H9 (cell line): ENCODE data around the gene POLL. TPM values are rescaled to one million over a fixed set of nuclear protein-coding genes. Genes with fewer than 3 reads are reported as not detected.
A peak's percentile ranks its signal among the peaks of the same experiment; 100 is the strongest.

Experiments
- DNase-seq: peaks from one replicate; pipeline ENCODE4 v3.0.0-alpha.2; 2017
- H2AFZ ChIP-seq: one replicate; pipeline ENCODE4 v1.6.1; 2013; ENCODE audit warnings: mild to moderate bottlenecking, low read length, control low read depth, moderate library complexity
- H2AK5ac ChIP-seq: 2 replicates; pipeline ENCODE4 v1.6.1; 2013; ENCODE audit warnings: low read length, control low read depth, mixed read lengths; ENCODE audit not compliant: insufficient read length
- H2BK120ac ChIP-seq: one replicate; pipeline ENCODE4 v1.6.1; 2013; ENCODE audit warnings: low read depth, mild to moderate bottlenecking, low read length, control low read depth, inconsistent platforms; ENCODE audit not compliant: poor library complexity, severe bottlenecking
- H2BK12ac ChIP-seq: 2 replicates; pipeline ENCODE4 v1.6.1; 2013; ENCODE audit warnings: low read length, control low read depth, mixed read lengths, low read depth; ENCODE audit not compliant: insufficient read length
- H2BK15ac ChIP-seq: 2 replicates; pipeline ENCODE4 v1.6.1; 2013; ENCODE audit warnings: low read depth, low read length, control low read depth
- H2BK20ac ChIP-seq: one replicate; pipeline ENCODE4 v1.6.1; 2013; ENCODE audit warnings: low read depth, mild to moderate bottlenecking, low read length, control low read depth, inconsistent platforms; ENCODE audit not compliant: poor library complexity, severe bottlenecking
- H2BK5ac ChIP-seq: 2 replicates; pipeline ENCODE4 v1.6.1; 2013; ENCODE audit warnings: low read length, control low read depth, mixed read lengths; ENCODE audit not compliant: insufficient read length
- H3K14ac ChIP-seq: 2 replicates; pipeline ENCODE4 v1.6.1; 2013; ENCODE audit warnings: low read length, control low read depth; ENCODE audit not compliant: insufficient read depth
- H3K18ac ChIP-seq: 2 replicates; pipeline ENCODE4 v1.6.1; 2013; ENCODE audit warnings: low read depth, mild to moderate bottlenecking, mixed read lengths, low read length, control low read depth; ENCODE audit not compliant: insufficient read length
- H3K23ac ChIP-seq: 2 replicates; pipeline ENCODE4 v1.6.1; 2013; ENCODE audit warnings: low read length, control low read depth, mixed read lengths, low read depth; ENCODE audit not compliant: insufficient read length
- H3K23me2 ChIP-seq: 2 replicates; pipeline ENCODE4 v1.6.1; 2013; ENCODE audit warnings: low read depth, mild to moderate bottlenecking, mixed read lengths, low read length, control low read depth; ENCODE audit not compliant: insufficient read length, poor library complexity, severe bottlenecking
- H3K27ac ChIP-seq: 2 replicates; pipeline ENCODE4 v1.5.1; 2013; ENCODE audit warnings: low read length, control low read depth, mixed read lengths, low read depth; ENCODE audit not compliant: insufficient read length
- H3K27me3 ChIP-seq: 2 replicates; pipeline ENCODE4 v1.6.1; 2013; ENCODE audit warnings: low read length, control low read depth, inconsistent platforms; ENCODE audit not compliant: insufficient read depth
- H3K4ac ChIP-seq: 2 replicates; pipeline ENCODE4 v1.6.1; 2013; ENCODE audit warnings: low read depth, mild to moderate bottlenecking, control low read depth, inconsistent platforms, low read length, moderate library complexity
- H3K4me1 ChIP-seq: 2 replicates; pipeline ENCODE4 v1.6.1; 2013; ENCODE audit warnings: low read length, control low read depth, inconsistent platforms; ENCODE audit not compliant: insufficient read depth
- H3K4me2 ChIP-seq: 2 replicates; pipeline ENCODE4 v1.6.1; 2013; ENCODE audit warnings: low read length, control low read depth, mixed read lengths; ENCODE audit not compliant: insufficient read length, insufficient read depth
- H3K56ac ChIP-seq: 2 replicates; pipeline ENCODE4 v1.6.1; 2013; ENCODE audit warnings: low read depth, mild to moderate bottlenecking, mixed read lengths, low read length, control low read depth; ENCODE audit not compliant: insufficient read length
- H3K79me1 ChIP-seq: 2 replicates; pipeline ENCODE4 v1.6.1; 2013; ENCODE audit warnings: low read depth, mild to moderate bottlenecking, moderate library complexity, low read length, control low read depth, inconsistent platforms; ENCODE audit not compliant: insufficient read depth, poor library complexity, severe bottlenecking
- H3K79me2 ChIP-seq: 2 replicates; pipeline ENCODE4 v1.6.1; 2013; ENCODE audit warnings: low read length, control low read depth, inconsistent platforms; ENCODE audit not compliant: insufficient read depth
- H3K9ac ChIP-seq: 2 replicates; pipeline ENCODE4 v1.6.1; 2013; ENCODE audit warnings: low read length, control low read depth, mixed read lengths; ENCODE audit not compliant: insufficient read length; ENCODE audit errors: extremely low read depth
- H3K9me3 ChIP-seq: one replicate; pipeline ENCODE4 v1.6.1; 2013; ENCODE audit warnings: low read depth, low read length, inconsistent platforms; ENCODE audit not compliant: control insufficient read depth
- H3T11ph ChIP-seq: one replicate; pipeline ENCODE4 v1.6.1; 2013; ENCODE audit warnings: mild to moderate bottlenecking, low read length, control low read depth, inconsistent platforms
- H4K20me1 ChIP-seq: one replicate; pipeline ENCODE4 v1.6.1; 2013; ENCODE audit not compliant: control insufficient read depth, insufficient read length, insufficient read depth
- H4K5ac ChIP-seq: 2 replicates; pipeline ENCODE4 v1.6.1; 2013; ENCODE audit warnings: low read depth, mild to moderate bottlenecking, mixed read lengths, low read length, control low read depth; ENCODE audit not compliant: insufficient read length
- H4K8ac ChIP-seq: replicated peaks from 2 replicates; pipeline ENCODE4 v1.6.1; 2013; ENCODE audit warnings: low read length, control low read depth, mixed read lengths, low read depth; ENCODE audit not compliant: insufficient read length
- H4K91ac ChIP-seq: 2 replicates; pipeline ENCODE4 v1.6.1; 2013; ENCODE audit warnings: low read depth, mild to moderate bottlenecking, moderate library complexity, mixed read lengths, low read length, control low read depth; ENCODE audit not compliant: insufficient read length
- H3K27ac Mint-ChIP-seq, 3 experiments: 2 replicates in 2 of 3; 3 replicates in 1 of 3; pipeline ENCODE4 v1.8.0; 2020 to 2021; ENCODE audit warnings: mixed read lengths in 3 of 3, mild to moderate bottlenecking in 1 of 3, moderate library complexity in 1 of 3
- H3K27me3 Mint-ChIP-seq: 2 replicates; pipeline ENCODE4 v1.8.0; 2021; ENCODE audit warnings: low read depth, mild to moderate bottlenecking, moderate library complexity, mixed read lengths
- H3K36me3 Mint-ChIP-seq, 3 experiments: 2 replicates in 2 of 3; 3 replicates in 1 of 3; pipeline ENCODE4 v1.8.0; 2020 to 2021; ENCODE audit warnings: low read depth in 3 of 3, mixed read lengths in 3 of 3; ENCODE audit not compliant: insufficient read depth in 1 of 3
- H3K4me1 Mint-ChIP-seq, 2 experiments: 2 replicates each; pipeline ENCODE4 v1.8.0; 2020; ENCODE audit warnings: mixed read lengths in 2 of 2
- H3K4me3 Mint-ChIP-seq, 2 experiments: 2 replicates in 1 of 2; 3 replicates in 1 of 2; pipeline ENCODE4 v1.8.0; 2020 to 2021; ENCODE audit warnings: mild to moderate bottlenecking in 2 of 2, mixed read lengths in 2 of 2, moderate library complexity in 1 of 2
- H3K9me3 Mint-ChIP-seq, 2 experiments: 2 replicates in 1 of 2; 3 replicates in 1 of 2; pipeline ENCODE4 v1.8.0; 2020; ENCODE audit warnings: mild to moderate bottlenecking in 2 of 2, mixed read lengths in 2 of 2, moderate library complexity in 1 of 2
- WGBS: extraction: QIAGEN DNeasy Blood & Tissue Kit; methylation state at CpG from one replicate; pipeline ENCODE4 v1.1.7; 2013; ENCODE audit warnings: missing lambda C conversion rate, low lambda C conversion rate, mixed read lengths; ENCODE audit not compliant: insufficient read length; ENCODE audit errors: extremely low coverage; 5-methylcytosine and 5-hydroxymethylcytosine counted together
- total RNA-seq: library from RNA; stranded (reverse); gene quantifications from 2 replicates; pipeline ENCODE4 v1.2.1, GENCODE V29; 2021
- TF ChIP-seq, protein P1 (sequence below): fragments of 200-600 bp; sonication (generic); conservative IDR thresholded peaks from 3 replicates; pipeline ENCODE4 v1.8.0; 2021; ENCODE audit warnings: antibody characterized with exemption, mild to moderate bottlenecking

The POLL gene
- total RNA-seq, 1 experiment from 2014 or later, result 30.8 TPM

DNA sequence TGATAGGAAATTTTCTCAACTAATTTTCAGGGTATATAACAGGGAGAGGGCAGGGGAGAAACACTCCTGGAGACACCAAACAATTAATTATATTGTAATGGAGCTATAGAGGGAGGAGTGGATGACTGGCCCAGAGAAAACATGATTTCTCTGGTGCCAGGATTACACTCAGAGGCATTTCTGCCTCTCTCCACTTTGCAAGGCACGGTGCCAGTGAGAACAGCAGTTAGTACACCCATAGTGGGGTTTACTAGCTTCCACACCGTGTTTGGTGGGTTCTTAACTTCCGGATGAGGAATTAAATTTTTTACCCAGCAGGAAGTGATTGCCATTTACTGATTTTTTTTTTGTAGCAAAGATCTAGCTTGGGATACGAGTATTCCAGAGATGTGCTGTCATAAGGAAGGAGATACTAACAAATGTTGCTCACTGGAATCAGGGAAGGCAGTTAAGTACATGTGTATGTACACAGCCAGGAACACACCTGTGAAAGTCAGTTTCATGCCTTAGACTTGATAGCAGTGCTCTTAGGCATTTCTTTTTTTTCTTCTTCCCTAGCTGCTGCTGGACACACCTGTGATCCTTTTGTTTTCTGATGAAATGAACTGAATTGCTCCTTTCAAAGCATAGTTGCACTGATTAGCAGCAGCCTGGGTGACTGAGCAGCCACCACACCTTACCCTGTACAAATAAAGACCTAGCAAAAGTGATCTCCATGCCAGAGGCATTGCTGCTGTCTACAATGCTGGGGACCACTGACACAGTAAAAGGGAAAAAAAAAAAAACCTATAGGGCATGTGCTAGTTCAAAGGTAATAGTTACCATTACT, 58.1 kb downstream of the POLL start:
- Histone ChIP-seq H3K79me2 (no peaks in the 10 kb centered on the region), H3K4me1 (no peaks in the 10 kb centered on the region; the same call in 1 of the 2 replicates), H2BK20ac (no peak overlapping the region), H3K23ac (no peak overlapping the region), H3K56ac (no peak overlapping the region), H3K4me2 (no peak overlapping the region), H3K23me2 (no peaks in the 10 kb centered on the region), H3K27ac (no peak overlapping the region), H3K9ac (no peak overlapping the region), H3T11ph (no peak overlapping the region), H3K14ac (no peak overlapping the region), H2BK15ac (no peak overlapping the region), H4K20me1 (no peaks in the 10 kb centered on the region), H3K79me1 (no peaks in the 10 kb centered on the region), H2AFZ (no peak overlapping the region), H3K18ac (no peak overlapping the region), H2BK120ac (no peak overlapping the region), H4K5ac (no peak overlapping the region), H2BK5ac (no peak overlapping the region), H4K91ac (no peak overlapping the region), H2BK12ac (no peak overlapping the region), H3K27me3 (no peaks in the 10 kb centered on the region), H3K4ac (no peak overlapping the region), H4K8ac (no peak overlapping the region), H2AK5ac (no peak overlapping the region), H3K9me3 (no peaks in the 10 kb centered on the region)
- H3K4me3 Mint-ChIP-seq, result no peak overlapping the region
- no CpG with 5 or more reads among the region's 4 CpGs for WGBS
- peaks cover 0 to 5% (median 0%) of the 10 kb centered on the region in 3 experiments; a peak in 1 of 7 replicates for H3K36me3 Mint-ChIP-seq
- H3K9me3 Mint-ChIP-seq, result no peaks in the 10 kb centered on the region
- DNase-seq, result no peak
- peak overlapping the region in 2 of 3 experiments; percentile 53 to 87; a peak in 4 of 7 replicates for H3K27ac Mint-ChIP-seq
- TF ChIP-seq, protein P1, sequence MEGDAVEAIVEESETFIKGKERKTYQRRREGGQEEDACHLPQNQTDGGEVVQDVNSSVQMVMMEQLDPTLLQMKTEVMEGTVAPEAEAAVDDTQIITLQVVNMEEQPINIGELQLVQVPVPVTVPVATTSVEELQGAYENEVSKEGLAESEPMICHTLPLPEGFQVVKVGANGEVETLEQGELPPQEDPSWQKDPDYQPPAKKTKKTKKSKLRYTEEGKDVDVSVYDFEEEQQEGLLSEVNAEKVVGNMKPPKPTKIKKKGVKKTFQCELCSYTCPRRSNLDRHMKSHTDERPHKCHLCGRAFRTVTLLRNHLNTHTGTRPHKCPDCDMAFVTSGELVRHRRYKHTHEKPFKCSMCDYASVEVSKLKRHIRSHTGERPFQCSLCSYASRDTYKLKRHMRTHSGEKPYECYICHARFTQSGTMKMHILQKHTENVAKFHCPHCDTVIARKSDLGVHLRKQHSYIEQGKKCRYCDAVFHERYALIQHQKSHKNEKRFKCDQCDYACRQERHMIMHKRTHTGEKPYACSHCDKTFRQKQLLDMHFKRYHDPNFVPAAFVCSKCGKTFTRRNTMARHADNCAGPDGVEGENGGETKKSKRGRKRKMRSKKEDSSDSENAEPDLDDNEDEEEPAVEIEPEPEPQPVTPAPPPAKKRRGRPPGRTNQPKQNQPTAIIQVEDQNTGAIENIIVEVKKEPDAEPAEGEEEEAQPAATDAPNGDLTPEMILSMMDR, result no peak
- no peaks in the 10 kb centered on the region for H3K27me3 Mint-ChIP-seq
- peaks cover 25 to 27% of the 10 kb centered on the region in 2 experiments for H3K4me1 Mint-ChIP-seq
